Uterus (tissue), 2 donors: ENCODE data around the gene ATP5ME.

ENCODE experiments used
- POLR2A ChIP-seq, 2 donors: fragments of 450-650 bp; IDR thresholded peaks; one replicate each; pipeline ENCODE4 v1.6.1; 2016; ENCODE audit warnings: antibody characterized with exemption in 2 of 2, mild to moderate bottlenecking in 1 of 2, moderate library complexity in 1 of 2
- TF ChIP-seq, protein P1 (sequence below), 4 experiments: fragments of 200-600 bp in 2 of 4; fragments of 450-650 bp in 2 of 4; sonication (generic) in 2 of 4; IDR thresholded peaks; one replicate each; pipeline ENCODE4 v1.5.1; 2016 to 2019; ENCODE audit warnings: antibody characterized with exemption in 4 of 4, mild to moderate bottlenecking in 2 of 4, moderate library complexity in 1 of 4

DNA sequence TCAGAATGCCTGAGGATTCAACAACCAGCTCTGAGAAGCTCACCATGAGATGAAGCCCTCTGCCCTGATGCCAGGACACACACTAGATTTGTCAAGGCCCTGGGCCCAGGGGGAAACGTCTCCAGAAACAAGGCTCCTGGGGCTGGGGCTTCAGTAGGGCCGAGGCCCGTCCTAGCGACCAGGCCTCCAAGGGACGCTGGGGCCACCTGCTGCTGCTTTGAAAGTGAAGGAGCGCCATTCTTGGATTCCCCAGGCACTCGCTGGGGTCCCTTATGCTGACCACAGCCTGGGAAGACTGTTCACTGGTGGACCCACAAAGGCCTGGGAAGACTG lies 24.8 kb downstream of the ATP5ME start:
- TF ChIP-seq, protein P1, sequence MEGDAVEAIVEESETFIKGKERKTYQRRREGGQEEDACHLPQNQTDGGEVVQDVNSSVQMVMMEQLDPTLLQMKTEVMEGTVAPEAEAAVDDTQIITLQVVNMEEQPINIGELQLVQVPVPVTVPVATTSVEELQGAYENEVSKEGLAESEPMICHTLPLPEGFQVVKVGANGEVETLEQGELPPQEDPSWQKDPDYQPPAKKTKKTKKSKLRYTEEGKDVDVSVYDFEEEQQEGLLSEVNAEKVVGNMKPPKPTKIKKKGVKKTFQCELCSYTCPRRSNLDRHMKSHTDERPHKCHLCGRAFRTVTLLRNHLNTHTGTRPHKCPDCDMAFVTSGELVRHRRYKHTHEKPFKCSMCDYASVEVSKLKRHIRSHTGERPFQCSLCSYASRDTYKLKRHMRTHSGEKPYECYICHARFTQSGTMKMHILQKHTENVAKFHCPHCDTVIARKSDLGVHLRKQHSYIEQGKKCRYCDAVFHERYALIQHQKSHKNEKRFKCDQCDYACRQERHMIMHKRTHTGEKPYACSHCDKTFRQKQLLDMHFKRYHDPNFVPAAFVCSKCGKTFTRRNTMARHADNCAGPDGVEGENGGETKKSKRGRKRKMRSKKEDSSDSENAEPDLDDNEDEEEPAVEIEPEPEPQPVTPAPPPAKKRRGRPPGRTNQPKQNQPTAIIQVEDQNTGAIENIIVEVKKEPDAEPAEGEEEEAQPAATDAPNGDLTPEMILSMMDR (IDR thresholded peaks at IDR 0.05), result no peak
- TF ChIP-seq POLR2A (IDR thresholded peaks at IDR 0.05), result no peak
